Panc1 (cell line): ENCODE data around the gene RPP25. TPM values are rescaled to one million over a fixed set of nuclear protein-coding genes. Genes with fewer than 3 reads are reported as not detected.

Experiments
- ATAC-seq: fragments of 200-7000 bp; cut with Tn5 transposase; 2 replicates; pipeline ENCODE4 v1.9.1; 2020; ENCODE audit warnings: mild to moderate bottlenecking, moderate library complexity
- BruUV-seq: library from RNA; stranded (reverse); fragments of 400-500 nt; replicated peaks from 2 replicates; lab custom pipeline; 2021; lab: Mats Ljungman, UMichigan
- CTCF ChIA-PET: fragments of 300-600 bp; sonication (Branson Sonifier 250); formaldehyde crosslinking; loops from one replicate; lab custom pipeline; 2022; ENCODE audit warnings: antibody characterized with exemption; lab: Charles Lee
- POLR2A ChIA-PET: fragments of 300-600 bp; sonication (Branson Sonifier 250); formaldehyde crosslinking; loops from one replicate; lab custom pipeline; 2022; ENCODE audit warnings: antibody characterized with exemption; lab: Charles Lee
- DNase-seq: peaks from one replicate; pipeline ENCODE4 v3.0.0-alpha.2; 2010; ENCODE audit warnings: low read depth, low spot score
- H3K27ac ChIP-seq: 2 replicates; pipeline ENCODE4 v1.5.1; 2011; ENCODE audit warnings: mild to moderate bottlenecking, low read length, inconsistent platforms
- H3K27me3 ChIP-seq: fragments of 200-500 bp; sonication (Bioruptor generic); 2 replicates; pipeline ENCODE4 v1.6.0; 2014; ENCODE audit warnings: low read length, inconsistent platforms; ENCODE audit not compliant: control insufficient read depth, insufficient read depth
- H3K36me3 ChIP-seq: fragments of 200-500 bp; sonication (Bioruptor generic); 2 replicates; pipeline ENCODE4 v1.5.1; 2014; ENCODE audit warnings: inconsistent platforms, mild to moderate bottlenecking, low read length, moderate library complexity; ENCODE audit not compliant: control insufficient read depth, insufficient read depth
- H3K4me1 ChIP-seq: 2 replicates; pipeline ENCODE4 v1.5.1; 2011; ENCODE audit warnings: inconsistent platforms, mild to moderate bottlenecking, low read length, moderate library complexity; ENCODE audit not compliant: control insufficient read depth, insufficient read depth
- H3K4me3 ChIP-seq, 2 experiments: 2 replicates each; pipeline ENCODE4 v1.5.1; 2011 to 2012; ENCODE audit warnings: low read depth in 2 of 2, low read length in 2 of 2, mild to moderate bottlenecking in 2 of 2, inconsistent platforms in 1 of 2, moderate library complexity in 1 of 2
- H3K9me3 ChIP-seq: fragments of 200-500 bp; sonication (Bioruptor generic); 2 replicates; pipeline ENCODE4 v1.5.1; 2014; ENCODE audit warnings: low read depth, mild to moderate bottlenecking, inconsistent platforms, low read length, moderate library complexity; ENCODE audit not compliant: control insufficient read depth, insufficient read depth
- POLR2AphosphoS5 ChIP-seq: IDR thresholded peaks from 2 replicates; pipeline ENCODE4 v1.6.1; 2012; ENCODE audit warnings: mild to moderate bottlenecking, low read depth, low read length, moderate library complexity
- SIN3A ChIP-seq: IDR thresholded peaks from 2 replicates; pipeline ENCODE4 v1.6.1; 2012; ENCODE audit warnings: low read depth, mild to moderate bottlenecking, low read length, moderate library complexity, borderline replicate concordance; ENCODE audit not compliant: insufficient read depth
- TCF7L2 ChIP-seq: IDR thresholded peaks from 2 replicates; pipeline ENCODE4 v1.6.1; 2011; ENCODE audit warnings: mild to moderate bottlenecking, low read depth, low read length, inconsistent platforms
- in situ Hi-C: cut with HindIII; loops from 2 replicates; pipeline ENCODE4 v1.10.0; 2016; ENCODE audit warnings: low sequenced_read_pairs, low pct_unique_long_range_greater_than_20kb
- intact Hi-C: fragments of 100-400 bp; cut with micrococcal nuclease; formaldehyde crosslinking; loops from one replicate; pipeline ENCODE4 v1.10.0; 2022; ENCODE audit not compliant: unreplicated experiment
- total RNA-seq: library from RNA; stranded (reverse); gene quantifications from one replicate; pipeline ENCODE4 v1.2.1, GENCODE V29; 2021; ENCODE audit not compliant: unreplicated experiment
- TF ChIP-seq, protein P1 (sequence below), 2 experiments: IDR thresholded peaks; 2 replicates each; pipeline ENCODE4 v1.6.1; 2011 to 2012; ENCODE audit warnings: low read depth in 2 of 2, control low read depth in 1 of 2, low read length in 1 of 2, mild to moderate bottlenecking in 1 of 2, moderate library complexity in 1 of 2; ENCODE audit not compliant: insufficient read depth in 1 of 2
- TF ChIP-seq, protein P2 (sequence below): fragments of 450-650 bp; IDR thresholded peaks from 2 replicates; pipeline ENCODE4 v1.5.1; 2017; ENCODE audit warnings: mild to moderate bottlenecking

The RPP25 gene
- total RNA-seq, 1 experiment from 2014 or later: 40.1 TPM

DNA sequence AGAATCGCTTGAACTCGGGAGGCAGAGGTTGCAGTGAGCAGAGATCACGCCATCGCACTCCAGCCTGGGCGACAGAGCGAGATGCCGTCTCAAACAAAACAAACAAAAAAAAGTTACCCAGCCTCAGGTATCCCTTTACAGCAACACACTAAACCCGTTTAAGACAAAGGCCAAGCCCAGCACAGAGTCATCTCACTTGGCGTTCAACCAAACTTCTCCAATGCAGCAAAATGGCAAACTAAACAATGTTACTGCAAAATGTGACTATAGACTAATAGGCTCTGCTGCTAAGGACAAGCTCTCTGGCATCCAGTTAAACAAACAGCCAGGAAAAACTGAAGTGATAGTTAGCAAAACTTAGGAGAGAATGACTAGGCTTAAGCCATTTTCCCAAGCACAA is 43.5 kb downstream of the RPP25 start:
- no TSS peak for BruUV-seq
- intact Hi-C loops: no loop called here
- ChIA-PET CTCF (no interaction called here), POLR2A (no interaction called here)
- ATAC-seq (no peak), DNase-seq (no peak)
- in situ Hi-C loops: no loop called here
- Histone ChIP-seq H3K4me3 (no peak overlapping the region), H3K27me3 (no peaks in the 10 kb centered on the region), H3K4me1 (no peaks in the 10 kb centered on the region), H3K36me3 (0 out of 2 replicates have a peak, but pooled peaks cover 4% of the 10 kb centered on the region), H3K9me3 (no peaks in the 10 kb centered on the region), H3K27ac (no peak overlapping the region)
- no peak for TF ChIP-seq TCF7L2
- TF ChIP-seq POLR2AphosphoS5: no peak
- no peak for TF ChIP-seq SIN3A
- TF ChIP-seq, protein P1, sequence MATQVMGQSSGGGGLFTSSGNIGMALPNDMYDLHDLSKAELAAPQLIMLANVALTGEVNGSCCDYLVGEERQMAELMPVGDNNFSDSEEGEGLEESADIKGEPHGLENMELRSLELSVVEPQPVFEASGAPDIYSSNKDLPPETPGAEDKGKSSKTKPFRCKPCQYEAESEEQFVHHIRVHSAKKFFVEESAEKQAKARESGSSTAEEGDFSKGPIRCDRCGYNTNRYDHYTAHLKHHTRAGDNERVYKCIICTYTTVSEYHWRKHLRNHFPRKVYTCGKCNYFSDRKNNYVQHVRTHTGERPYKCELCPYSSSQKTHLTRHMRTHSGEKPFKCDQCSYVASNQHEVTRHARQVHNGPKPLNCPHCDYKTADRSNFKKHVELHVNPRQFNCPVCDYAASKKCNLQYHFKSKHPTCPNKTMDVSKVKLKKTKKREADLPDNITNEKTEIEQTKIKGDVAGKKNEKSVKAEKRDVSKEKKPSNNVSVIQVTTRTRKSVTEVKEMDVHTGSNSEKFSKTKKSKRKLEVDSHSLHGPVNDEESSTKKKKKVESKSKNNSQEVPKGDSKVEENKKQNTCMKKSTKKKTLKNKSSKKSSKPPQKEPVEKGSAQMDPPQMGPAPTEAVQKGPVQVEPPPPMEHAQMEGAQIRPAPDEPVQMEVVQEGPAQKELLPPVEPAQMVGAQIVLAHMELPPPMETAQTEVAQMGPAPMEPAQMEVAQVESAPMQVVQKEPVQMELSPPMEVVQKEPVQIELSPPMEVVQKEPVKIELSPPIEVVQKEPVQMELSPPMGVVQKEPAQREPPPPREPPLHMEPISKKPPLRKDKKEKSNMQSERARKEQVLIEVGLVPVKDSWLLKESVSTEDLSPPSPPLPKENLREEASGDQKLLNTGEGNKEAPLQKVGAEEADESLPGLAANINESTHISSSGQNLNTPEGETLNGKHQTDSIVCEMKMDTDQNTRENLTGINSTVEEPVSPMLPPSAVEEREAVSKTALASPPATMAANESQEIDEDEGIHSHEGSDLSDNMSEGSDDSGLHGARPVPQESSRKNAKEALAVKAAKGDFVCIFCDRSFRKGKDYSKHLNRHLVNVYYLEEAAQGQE (IDR thresholded peaks at IDR 0.05; ENCODE audit: insufficient read depth in 1 of 2, low read depth in 2 of 2, low read length in 1 of 2): no peak
- TF ChIP-seq, protein P2, sequence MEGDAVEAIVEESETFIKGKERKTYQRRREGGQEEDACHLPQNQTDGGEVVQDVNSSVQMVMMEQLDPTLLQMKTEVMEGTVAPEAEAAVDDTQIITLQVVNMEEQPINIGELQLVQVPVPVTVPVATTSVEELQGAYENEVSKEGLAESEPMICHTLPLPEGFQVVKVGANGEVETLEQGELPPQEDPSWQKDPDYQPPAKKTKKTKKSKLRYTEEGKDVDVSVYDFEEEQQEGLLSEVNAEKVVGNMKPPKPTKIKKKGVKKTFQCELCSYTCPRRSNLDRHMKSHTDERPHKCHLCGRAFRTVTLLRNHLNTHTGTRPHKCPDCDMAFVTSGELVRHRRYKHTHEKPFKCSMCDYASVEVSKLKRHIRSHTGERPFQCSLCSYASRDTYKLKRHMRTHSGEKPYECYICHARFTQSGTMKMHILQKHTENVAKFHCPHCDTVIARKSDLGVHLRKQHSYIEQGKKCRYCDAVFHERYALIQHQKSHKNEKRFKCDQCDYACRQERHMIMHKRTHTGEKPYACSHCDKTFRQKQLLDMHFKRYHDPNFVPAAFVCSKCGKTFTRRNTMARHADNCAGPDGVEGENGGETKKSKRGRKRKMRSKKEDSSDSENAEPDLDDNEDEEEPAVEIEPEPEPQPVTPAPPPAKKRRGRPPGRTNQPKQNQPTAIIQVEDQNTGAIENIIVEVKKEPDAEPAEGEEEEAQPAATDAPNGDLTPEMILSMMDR: no peak

DNA sequence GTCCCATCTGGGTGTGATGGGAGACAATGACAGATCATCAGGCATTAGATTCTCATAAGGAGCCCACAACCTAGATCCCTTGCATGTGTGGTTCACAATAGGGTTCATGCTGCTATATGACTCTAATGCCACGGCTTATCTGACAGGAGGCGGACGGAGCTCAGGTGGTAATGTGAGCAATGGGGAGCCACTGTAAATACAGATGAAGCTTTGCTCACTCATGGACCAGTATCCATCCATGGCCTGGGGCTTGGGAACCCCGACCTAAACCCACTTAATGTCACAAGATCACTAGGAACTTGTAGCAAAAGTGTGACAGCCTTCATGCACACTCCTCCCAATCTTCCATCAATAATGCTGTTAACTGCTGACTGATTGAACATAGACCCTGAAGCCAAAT is 47.9 kb downstream of the RPP25 start:
- TF ChIP-seq TCF7L2: no peak
- no peak for TF ChIP-seq SIN3A
- no peak for TF ChIP-seq POLR2AphosphoS5
- TF ChIP-seq, protein P1 (IDR thresholded peaks at IDR 0.05; ENCODE audit: insufficient read depth in 1 of 2, low read depth in 2 of 2, low read length in 1 of 2): no peak
- TF ChIP-seq, protein P2: no peak
- ChIA-PET POLR2A (interaction anchor here (0.6 kb wide), 1 partner anchor 215 kb away, joined by 5 read pairs; no protein-coding TSS in a partner anchor), CTCF (no interaction called here)
- peaks cover 18% of the 10 kb centered on the region; the same call in 1 of the 2 replicates for H3K36me3 ChIP-seq
- DNase-seq (no peak), ATAC-seq (no peak)
- no peak overlapping the region for H3K27ac ChIP-seq
- intact Hi-C loops: no loop called here
- H3K4me1 ChIP-seq: peaks cover 13% of the 10 kb centered on the region
- no TSS peak for BruUV-seq
- in situ Hi-C loops: no loop called here
- H3K9me3 ChIP-seq: no peaks in the 10 kb centered on the region
- H3K27me3 ChIP-seq: no peaks in the 10 kb centered on the region
- no peak overlapping the region for H3K4me3 ChIP-seq
